HepG2 (cell line): ENCODE results near the gene PEAK3. TPM values are rescaled to one million over a fixed set of nuclear protein-coding genes. Genes with fewer than 3 reads are reported as not detected.

ENCODE experiments used
- EP300 ChIP-seq, 3 experiments: sonication (generic) in 1 of 3; formaldehyde crosslinking in 1 of 3; IDR thresholded peaks; 2 replicates each; pipeline versions ENCODE4 v1.5.1 to v1.6.1; 2011 to 2020; ENCODE audit warnings: low read depth in 2 of 3, low read length in 2 of 3, borderline replicate concordance in 1 of 3, improper control_type of control experiment in 1 of 3, mild to moderate bottlenecking in 1 of 3, missing genetic modification reagents in 1 of 3, moderate library complexity in 1 of 3
- HIVEP1 ChIP-seq: sonication (generic); formaldehyde crosslinking; IDR thresholded peaks from 2 replicates; pipeline ENCODE4 v1.4.0; 2020; ENCODE audit warnings: mild to moderate bottlenecking, missing genetic modification reagents
- HNF4A ChIP-seq: sonication (generic); formaldehyde crosslinking; IDR thresholded peaks from 2 replicates; pipeline ENCODE4 v1.4.0; 2020; ENCODE audit warnings: missing genetic modification reagents
- KLF15 ChIP-seq: sonication (generic); formaldehyde crosslinking; IDR thresholded peaks from 2 replicates; pipeline ENCODE4 v1.8.1; 2023; ENCODE audit warnings: borderline replicate concordance, mild to moderate bottlenecking, inconsistent platforms, missing genetic modification reagents, mixed read lengths
- NFYB ChIP-seq: sonication (generic); formaldehyde crosslinking; IDR thresholded peaks from 2 replicates; pipeline ENCODE4 v1.4.0; 2020; ENCODE audit warnings: missing genetic modification reagents
- REPIN1 ChIP-seq: sonication (generic); formaldehyde crosslinking; IDR thresholded peaks from 2 replicates; pipeline ENCODE4 v1.8.0; 2022; ENCODE audit warnings: missing genetic modification reagents, low read depth, mild to moderate bottlenecking, borderline replicate concordance
- RFX5 ChIP-seq: IDR thresholded peaks from 2 replicates; pipeline ENCODE4 v1.6.1; 2011; ENCODE audit warnings: low read depth, low read length, improper control_type of control experiment
- ZBTB40 ChIP-seq, 2 experiments: fragments of 450-650 bp in 1 of 2; sonication (generic) in 1 of 2; formaldehyde crosslinking in 1 of 2; IDR thresholded peaks; 2 replicates each; pipeline versions ENCODE4 v1.6.1 to v1.8.0; 2016 to 2022; ENCODE audit warnings: antibody characterized with exemption in 1 of 2, mild to moderate bottlenecking in 1 of 2, missing genetic modification reagents in 1 of 2
- ZHX1 ChIP-seq: sonication (generic); formaldehyde crosslinking; IDR thresholded peaks from 2 replicates; pipeline ENCODE4 v1.8.1; 2022; ENCODE audit warnings: low read depth, mild to moderate bottlenecking, missing genetic modification reagents
- ZNF557 ChIP-seq: sonication (generic); formaldehyde crosslinking; IDR thresholded peaks from 2 replicates; pipeline ENCODE4 v1.4.0; 2020; ENCODE audit warnings: missing genetic modification reagents
- ZNF576 ChIP-seq: sonication (generic); formaldehyde crosslinking; IDR thresholded peaks from 2 replicates; pipeline ENCODE4 v1.4.0; 2020; ENCODE audit warnings: mild to moderate bottlenecking, missing genetic modification reagents
- ZNF772 ChIP-seq: sonication (generic); formaldehyde crosslinking; IDR thresholded peaks from 2 replicates; pipeline ENCODE4 v1.5.0; 2020; ENCODE audit warnings: mild to moderate bottlenecking, missing genetic modification reagents
- polyA plus RNA-seq, 8 experiments: library from polyadenylated mRNA; depleted of rRNA in 3 of 8; stranded (reverse) in 7 of 8; unstranded in 1 of 8; fragments of >200 nt; fragmentation: Illumina TruSeq in 4 of 8; extraction: Trizol in 4 of 8; gene quantifications; 2 replicates each; pipeline versions ENCODE4 v1.2.1 to v1.2.3, GENCODE V29; 2011 to 2016; ENCODE audit warnings: low read depth in 4 of 8, missing spikeins in 1 of 8, mixed read lengths in 1 of 8; ENCODE audit not compliant: insufficient read depth in 1 of 8
- total RNA-seq, 5 experiments: library from RNA; depleted of rRNA; stranded (reverse); fragments of >200 nt; fragmentation: Illumina TruSeq; extraction: Trizol; gene quantifications; 2 replicates each; pipeline ENCODE4 v1.2.3, GENCODE V29; 2016; ENCODE audit warnings: low read depth in 1 of 5

Gene PEAK3
- total and polyA plus RNA-seq, 2 of the 13 experiments (the other 11 are each of a cell fraction or from before 2014, with no cell fraction given): not detected

- peak; percentile 32; the same call in 1 of the 2 replicates for TF ChIP-seq ZNF772 (CRISPR knock-in tag)
- TF ChIP-seq ZHX1 (CRISPR knock-in tag): peak; percentile 69; the same call in 1 of the 2 replicates
- TF ChIP-seq EP300 (IDR thresholded peaks at IDR 0.05; ENCODE audit: low read depth in 2 of 2, low read length in 2 of 2): peak in 1 of 2 experiments; percentile 16; a peak in 1 of 4 replicates
- no peak for TF ChIP-seq EP300 (CRISPR knock-in tag; IDR thresholded peaks at IDR 0.05; ENCODE audit: borderline replicate concordance)
- no peak for TF ChIP-seq NFYB
- TF ChIP-seq HIVEP1 (CRISPR knock-in tag): peak; percentile 30; the same call in 1 of the 2 replicates
- TF ChIP-seq ZNF576 (CRISPR knock-in tag): no peak
- no peak for TF ChIP-seq ZBTB40 (IDR thresholded peaks at IDR 0.05)
- TF ChIP-seq ZBTB40 (CRISPR knock-in tag; IDR thresholded peaks at IDR 0.05): peak; percentile 15; the same call in 1 of the 2 replicates
- peak; percentile 59 for TF ChIP-seq REPIN1 (CRISPR knock-in tag)
- no peak for TF ChIP-seq KLF15
- peak; percentile 40; the same call in 1 of the 2 replicates for TF ChIP-seq ZNF557
- TF ChIP-seq HNF4A (CRISPR knock-in tag): peak; percentile 86
- no peak for TF ChIP-seq RFX5
These were observed 48.8 kb upstream of the PEAK3 start (continued) for GRCh38 chr19:2330632-2331284.
